ENCODE measurements around the gene PXMP2. TPM values are rescaled to one million over a fixed set of nuclear protein-coding genes. Genes with fewer than 3 reads are reported as not detected.

PXMP2 gene
- total RNA-seq, 2 donors from 2014 or later: 25.7 to 107 TPM

- Histone ChIP-seq H3K4me1 (replicated peaks) (no peaks in the 10 kb centered on the region), H3K27me3 (replicated peaks; ENCODE audit: insufficient read depth) (no peaks in the 10 kb centered on the region), H3K4me3 (no peak overlapping the region), H3K27ac (no peak overlapping the region), H3K36me3 (peaks cover 0 to 10% of the 10 kb centered on the region in 2 donors), H3K9me3 (no peaks in the 10 kb centered on the region)
- intact Hi-C loops (cut with DNase I): no loop called here
- WGBS: 94% methylated on average over 10 of the region's 10 CpGs
- DNase-seq (ENCODE audit: low spot score): no peak
- TF ChIP-seq POLR2AphosphoS5 (IDR thresholded peaks at IDR 0.05) (no peak), CTCF (IDR thresholded peaks at IDR 0.05) (no peak), POLR2A (IDR thresholded peaks at IDR 0.05) (no peak)
These were observed 39.5 kb upstream of the PXMP2 start for GRCh38 chr12:132647858-132648257.

- TF ChIP-seq POLR2A (IDR thresholded peaks at IDR 0.05) (no peak), CTCF (IDR thresholded peaks at IDR 0.05) (no peak), POLR2AphosphoS5 (IDR thresholded peaks at IDR 0.05) (no peak)
- Histone ChIP-seq H3K4me3 (no peak overlapping the region), H3K4me1 (replicated peaks) (no peaks in the 10 kb centered on the region), H3K27me3 (replicated peaks; ENCODE audit: insufficient read depth) (no peaks in the 10 kb centered on the region), H3K36me3 (peaks cover 0 to 6% of the 10 kb centered on the region in 2 donors), H3K9me3 (no peaks in the 10 kb centered on the region), H3K27ac (no peak overlapping the region)
- DNase-seq (ENCODE audit: low spot score): no peak
- intact Hi-C loops (cut with DNase I): no loop called here
- 87% methylated on average over 19 of the region's 24 CpGs for WGBS
These were observed 38.7 kb upstream of the PXMP2 start for GRCh38 chr12:132648616-132649225.

- no peak for DNase-seq (ENCODE audit: low spot score)
- H3K27me3 ChIP-seq (replicated peaks; ENCODE audit: insufficient read depth): no peaks in the 10 kb centered on the region
- intact Hi-C loops (cut with DNase I): no loop called here
- no peak overlapping the region for H3K4me3 ChIP-seq
- H3K4me1 ChIP-seq (replicated peaks): no peaks in the 10 kb centered on the region
- 92% methylated on average over 27 of the region's 27 CpGs for WGBS
- TF ChIP-seq POLR2AphosphoS5 (IDR thresholded peaks at IDR 0.05) (no peak), CTCF (IDR thresholded peaks at IDR 0.05) (no peak), POLR2A (IDR thresholded peaks at IDR 0.05) (no peak)
- no peaks in the 10 kb centered on the region for H3K9me3 ChIP-seq
- H3K27ac ChIP-seq: no peak overlapping the region
- peaks cover 0 to 6% of the 10 kb centered on the region in 2 donors for H3K36me3 ChIP-seq
These were observed 38.0 kb upstream of the PXMP2 start for GRCh38 chr12:132649226-132649945.

- H3K9me3 ChIP-seq: no peaks in the 10 kb centered on the region
- 77% methylated on average over 9 of the region's 9 CpGs for WGBS
- H3K4me3 ChIP-seq: no peak overlapping the region
- intact Hi-C loops (cut with DNase I): no loop called here
- H3K4me1 ChIP-seq (replicated peaks): no peaks in the 10 kb centered on the region
- no peak for DNase-seq (ENCODE audit: low spot score)
- H3K27me3 ChIP-seq (replicated peaks; ENCODE audit: insufficient read depth): no peaks in the 10 kb centered on the region
- no peak overlapping the region for H3K27ac ChIP-seq
- TF ChIP-seq POLR2AphosphoS5 (IDR thresholded peaks at IDR 0.05): no peak
- TF ChIP-seq CTCF (IDR thresholded peaks at IDR 0.05): no peak
- no peak for TF ChIP-seq POLR2A (IDR thresholded peaks at IDR 0.05)
- H3K36me3 ChIP-seq: peaks cover 0 to 6% of the 10 kb centered on the region in 2 donors
These were observed 35.8 kb upstream of the PXMP2 start for GRCh38 chr12:132651444-132652100.
